GM11168 (cell line): ENCODE measurements around the gene OXLD1.

ENCODE experiments used
- in situ Hi-C: fragments of 300-500 bp; cut with MboI; formaldehyde crosslinking; loops from one replicate; pipeline ENCODE4 v1.12.0; 2022; ENCODE audit warnings: low sequenced_read_pairs; ENCODE audit not compliant: unreplicated experiment

OXLD1 gene

GRCh38 chr17:81702934-81703746 lies 36.7 kb upstream of the OXLD1 start, which contains the start of gene MRPL12:
MRPL12 (plus strand) TSS chr17:81703367; CDS start chr17:81703502, 135 bp downstream.
- in situ Hi-C loops, result no loop called here

- in situ Hi-C loops, result no loop called here
Measured at GRCh38 chr17:81701288-81702071, 35.1 kb upstream of the OXLD1 start.

- in situ Hi-C loops, result no loop called here
Measured at GRCh38 chr17:81700353-81701287, 34.2 kb upstream of the OXLD1 start.

GRCh38 chr17:81697261-81698044 lies 31.0 kb upstream of the OXLD1 start:
- in situ Hi-C loops, result no loop called here

GRCh38 chr17:81696218-81696941 lies 30.0 kb upstream of the OXLD1 start:
- in situ Hi-C loops, result no loop called here

GRCh38 chr17:81695801-81696200 lies 29.4 kb upstream of the OXLD1 start:
- in situ Hi-C loops, result no loop called here

GRCh38 chr17:81695211-81695610 lies 28.8 kb upstream of the OXLD1 start:
- in situ Hi-C loops, result no loop called here

GRCh38 chr17:81694810-81695209 lies 28.4 kb upstream of the OXLD1 start:
- in situ Hi-C loops, result no loop called here

GRCh38 chr17:81693509-81694210 lies 27.3 kb upstream of the OXLD1 start:
- in situ Hi-C loops, result no loop called here

GRCh38 chr17:81691608-81692007 lies 25.2 kb upstream of the OXLD1 start:
- in situ Hi-C loops, result no loop called here

- in situ Hi-C loops, result no loop called here
Measured at GRCh38 chr17:81691196-81691595, 24.8 kb upstream of the OXLD1 start.

GRCh38 chr17:81690549-81690948 lies 24.1 kb upstream of the OXLD1 start:
- in situ Hi-C loops, result no loop called here

GRCh38 chr17:81690066-81690465 lies 23.7 kb upstream of the OXLD1 start:
- in situ Hi-C loops, result no loop called here

- in situ Hi-C loops, result no loop called here
Measured at GRCh38 chr17:81688616-81689015, 22.2 kb upstream of the OXLD1 start.

- in situ Hi-C loops, result no loop called here
Measured at GRCh38 chr17:81687770-81688541, 21.6 kb upstream of the OXLD1 start.

GRCh38 chr17:81686614-81687013 lies 20.2 kb upstream of the OXLD1 start:
- in situ Hi-C loops, result no loop called here

- in situ Hi-C loops, result no loop called here
Measured at GRCh38 chr17:81685108-81685507, 18.7 kb upstream of the OXLD1 start.
